Activated B cell treated with CpG ODN at 0.5 μM for 24 hours (primary cell): ENCODE measurements around the gene RNF125. TPM values are rescaled to one million over a fixed set of nuclear protein-coding genes. Genes with fewer than 3 reads are reported as not detected.

Experiments used
- ATAC-seq: fragments of 200-7000 bp; cut with Tn5 transposase; one replicate; pipeline ENCODE4 v1.10.0; 2021; ENCODE audit warnings: low read depth, mild to moderate bottlenecking, moderate library complexity
- CTCF ChIA-PET: fragments of 350-600 bp; sonication (Branson Sonifier 250); formaldehyde crosslinking; loops from one replicate; lab custom pipeline; 2021; ENCODE audit warnings: antibody characterized with exemption; lab: Charles Lee
- POLR2A ChIA-PET: fragments of 350-600 bp; sonication (Branson Sonifier 250); formaldehyde crosslinking; loops from one replicate; lab custom pipeline; 2021; ENCODE audit warnings: antibody characterized with exemption; lab: Charles Lee
- DNase-seq: peaks from one replicate; pipeline ENCODE4 v3.0.0; 2022
- H3K27ac Mint-ChIP-seq: one replicate; pipeline ENCODE4 v1.8.0; 2020; ENCODE audit warnings: mixed read lengths
- H3K27me3 Mint-ChIP-seq: one replicate; pipeline ENCODE4 v1.8.0; 2021; ENCODE audit warnings: mixed read lengths
- H3K36me3 Mint-ChIP-seq: one replicate; pipeline ENCODE4 v1.8.0; 2021; ENCODE audit warnings: low read depth, mixed read lengths
- H3K4me1 Mint-ChIP-seq: one replicate; pipeline ENCODE4 v1.8.0; 2021; ENCODE audit warnings: mixed read lengths
- H3K4me3 Mint-ChIP-seq: one replicate; pipeline ENCODE4 v1.8.0; 2020; ENCODE audit warnings: mild to moderate bottlenecking, mixed read lengths
- H3K9me3 Mint-ChIP-seq: one replicate; pipeline ENCODE4 v1.8.0; 2020; ENCODE audit warnings: mixed read lengths
- intact Hi-C: fragments of 100-400 bp; cut with micrococcal nuclease; formaldehyde crosslinking; loops from one replicate; pipeline ENCODE4 v1.15.1; 2024
- total RNA-seq: library from RNA; stranded (reverse); gene quantifications from 2 replicates; pipeline ENCODE4 v1.2.3, GENCODE V29; 2022
- TF ChIP-seq, protein P1 (sequence below): fragments of 200-600 bp; IDR thresholded peaks from one replicate; pipeline ENCODE4 v1.8.0; 2022; ENCODE audit warnings: antibody characterized with exemption, mild to moderate bottlenecking

Gene RNF125
- total RNA-seq, 1 donor from 2014 or later: 2.1 TPM

DNA sequence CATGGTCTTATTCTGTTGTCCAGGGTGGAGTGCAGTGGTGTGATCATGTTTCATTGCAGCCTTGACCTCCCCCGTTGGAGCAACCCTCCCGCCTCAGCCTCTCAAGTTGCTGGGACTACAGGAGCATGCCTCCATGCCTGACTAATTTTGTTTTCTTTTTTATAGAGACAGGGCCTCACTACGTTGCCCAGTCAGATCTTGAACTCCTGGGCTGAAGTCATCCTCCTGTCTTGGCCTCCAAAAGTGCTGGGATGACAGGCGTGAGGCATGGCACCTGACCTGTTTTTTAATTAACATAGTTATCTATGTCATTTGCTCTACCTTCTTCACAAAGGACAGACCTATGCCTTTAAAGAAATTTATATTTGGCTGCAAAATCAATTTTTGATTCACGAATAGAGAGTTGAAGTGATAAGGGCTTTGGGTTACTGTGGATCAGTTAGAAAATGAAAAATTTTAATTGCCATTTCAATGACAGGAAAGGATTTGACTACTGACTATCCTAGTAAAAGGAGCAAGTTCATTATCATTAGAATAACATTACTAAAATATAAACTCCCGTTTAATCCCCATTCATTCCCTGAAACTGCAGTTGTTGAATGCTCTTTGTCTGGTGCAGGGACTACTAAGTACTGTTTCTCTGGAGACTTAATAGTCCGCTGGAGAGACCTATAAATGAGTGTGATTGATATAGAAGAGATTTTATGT lies 76.7 kb downstream of the RNF125 start:
- ATAC-seq: no peak
- TF ChIP-seq, protein P1, sequence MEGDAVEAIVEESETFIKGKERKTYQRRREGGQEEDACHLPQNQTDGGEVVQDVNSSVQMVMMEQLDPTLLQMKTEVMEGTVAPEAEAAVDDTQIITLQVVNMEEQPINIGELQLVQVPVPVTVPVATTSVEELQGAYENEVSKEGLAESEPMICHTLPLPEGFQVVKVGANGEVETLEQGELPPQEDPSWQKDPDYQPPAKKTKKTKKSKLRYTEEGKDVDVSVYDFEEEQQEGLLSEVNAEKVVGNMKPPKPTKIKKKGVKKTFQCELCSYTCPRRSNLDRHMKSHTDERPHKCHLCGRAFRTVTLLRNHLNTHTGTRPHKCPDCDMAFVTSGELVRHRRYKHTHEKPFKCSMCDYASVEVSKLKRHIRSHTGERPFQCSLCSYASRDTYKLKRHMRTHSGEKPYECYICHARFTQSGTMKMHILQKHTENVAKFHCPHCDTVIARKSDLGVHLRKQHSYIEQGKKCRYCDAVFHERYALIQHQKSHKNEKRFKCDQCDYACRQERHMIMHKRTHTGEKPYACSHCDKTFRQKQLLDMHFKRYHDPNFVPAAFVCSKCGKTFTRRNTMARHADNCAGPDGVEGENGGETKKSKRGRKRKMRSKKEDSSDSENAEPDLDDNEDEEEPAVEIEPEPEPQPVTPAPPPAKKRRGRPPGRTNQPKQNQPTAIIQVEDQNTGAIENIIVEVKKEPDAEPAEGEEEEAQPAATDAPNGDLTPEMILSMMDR: no peak
- DNase-seq: no peak
- CTCF ChIA-PET: interaction anchor here (0.5 kb wide), 1 partner anchor 21 kb away, joined by 5 read pairs; no protein-coding TSS in a partner anchor
- no peaks in the 10 kb centered on the region for H3K9me3 Mint-ChIP-seq
- peaks cover 57% of the 10 kb centered on the region for H3K4me1 Mint-ChIP-seq
- peaks cover 55% of the 10 kb centered on the region for H3K36me3 Mint-ChIP-seq
- H3K4me3 Mint-ChIP-seq: no peak overlapping the region
- intact Hi-C loops: loop anchor here (10.0 kb wide), 1 partner anchor 819 kb away; no protein-coding TSS in a partner anchor
- peak overlapping the region; percentile 26 for H3K27ac Mint-ChIP-seq
- POLR2A ChIA-PET: interaction anchor here (0.6 kb wide), 1 partner anchor 442 kb away, joined by 3 read pairs; no protein-coding TSS in a partner anchor
- H3K27me3 Mint-ChIP-seq: no peaks in the 10 kb centered on the region

GRCh38 chr18:32095900-32096229 lies 77.2 kb downstream of the RNF125 start:
- Mint-ChIP-seq H3K36me3 (peaks cover 57% of the 10 kb centered on the region), H3K4me3 (no peak overlapping the region), H3K27ac (peak overlapping the region; percentile 26), H3K9me3 (no peaks in the 10 kb centered on the region), H3K27me3 (no peaks in the 10 kb centered on the region), H3K4me1 (peaks cover 59% of the 10 kb centered on the region)
- TF ChIP-seq, protein P1: no peak
- CTCF ChIA-PET: interaction anchor here (0.5 kb wide), 1 partner anchor 20 kb away, joined by 5 read pairs; no protein-coding TSS in a partner anchor
- no peak for DNase-seq
- POLR2A ChIA-PET: interaction anchor here (0.6 kb wide), 1 partner anchor 442 kb away, joined by 3 read pairs; no protein-coding TSS in a partner anchor
- intact Hi-C loops: loop anchor here (10.0 kb wide), 1 partner anchor 819 kb away; no protein-coding TSS in a partner anchor
- ATAC-seq: no peak

GRCh38 chr18:32096946-32097345 lies 78.3 kb downstream of the RNF125 start:
- TF ChIP-seq, protein P1: no peak
- ChIA-PET CTCF (no interaction called here), POLR2A (no interaction called here)
- intact Hi-C loops: loop anchor here (10.0 kb wide), 1 partner anchor 818 kb away; no protein-coding TSS in a partner anchor
- Mint-ChIP-seq H3K9me3 (no peaks in the 10 kb centered on the region), H3K4me3 (no peak overlapping the region), H3K27ac (no peak overlapping the region), H3K4me1 (peaks cover 58% of the 10 kb centered on the region), H3K36me3 (peaks cover 59% of the 10 kb centered on the region), H3K27me3 (no peaks in the 10 kb centered on the region)
- no peak for DNase-seq
- no peak for ATAC-seq

DNA sequence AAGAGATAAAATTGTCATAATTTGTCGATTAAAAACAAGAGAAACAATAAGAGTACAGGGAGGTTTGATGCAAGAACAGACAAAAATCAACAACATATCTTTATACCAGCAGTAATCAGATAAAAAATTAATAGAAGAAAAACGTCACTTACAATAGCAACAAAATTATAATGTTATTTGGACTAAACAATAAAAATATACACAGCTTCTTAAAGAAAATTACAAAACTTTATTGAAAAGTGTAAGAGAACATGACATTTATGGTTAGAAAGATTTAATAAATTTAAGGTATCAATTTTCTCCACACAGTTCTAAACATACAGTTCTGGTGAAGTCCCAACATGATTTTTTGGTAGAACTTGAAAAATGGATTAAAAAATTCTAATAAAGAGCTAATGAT lies 85.9 kb downstream of the RNF125 start:
- CTCF ChIA-PET: no interaction called here

GRCh38 chr18:32110005-32110404 lies 91.4 kb downstream of the RNF125 start:
- Mint-ChIP-seq H3K4me3 (no peak overlapping the region), H3K4me1 (peaks cover 32% of the 10 kb centered on the region)
- CTCF ChIA-PET: no interaction called here

More for the DNA sequence above, 85.9 kb downstream of the RNF125 start:
- TF ChIP-seq, protein P1: no peak
- DNase-seq (no peak), ATAC-seq (no peak)
- Mint-ChIP-seq H3K4me1 (peaks cover 40% of the 10 kb centered on the region), H3K36me3 (peaks cover 41% of the 10 kb centered on the region), H3K9me3 (no peaks in the 10 kb centered on the region), H3K4me3 (no peak overlapping the region), H3K27me3 (no peaks in the 10 kb centered on the region), H3K27ac (no peak overlapping the region)
- POLR2A ChIA-PET: no interaction called here
- intact Hi-C loops: no loop called here

More at GRCh38 chr18:32110005-32110404, 91.4 kb downstream of the RNF125 start:
- TF ChIP-seq, protein P1: no peak
- Mint-ChIP-seq H3K27me3 (no peaks in the 10 kb centered on the region), H3K36me3 (peaks cover 57% of the 10 kb centered on the region), H3K9me3 (no peaks in the 10 kb centered on the region), H3K27ac (no peak overlapping the region)
- intact Hi-C loops: loop anchor here (5.0 kb wide), 1 partner anchor 368 kb away; no protein-coding TSS in a partner anchor
- POLR2A ChIA-PET: no interaction called here
- ATAC-seq (no peak), DNase-seq (no peak)
